Epithelial cell of esophagus (primary cell): Measurements from ENCODE around the gene BICC1.
A peak's percentile ranks its signal among the peaks of the same experiment; 100 is the strongest.

Source experiments
- DNase-seq: peaks from one replicate; pipeline ENCODE4 v3.0.0; 2010; ENCODE audit warnings: low read depth
- H3K4me3 ChIP-seq: 2 replicates; pipeline ENCODE4 v1.5.1; 2011; ENCODE audit warnings: mild to moderate bottlenecking, low read length, control low read depth
- TF ChIP-seq, protein P1 (sequence below): IDR thresholded peaks from 2 replicates; pipeline ENCODE4 v1.5.1; 2011; ENCODE audit warnings: low read depth, mild to moderate bottlenecking, low read length, control low read depth, inconsistent platforms; ENCODE audit not compliant: insufficient read depth; ENCODE audit errors: missing control alignments

The BICC1 gene

DNA sequence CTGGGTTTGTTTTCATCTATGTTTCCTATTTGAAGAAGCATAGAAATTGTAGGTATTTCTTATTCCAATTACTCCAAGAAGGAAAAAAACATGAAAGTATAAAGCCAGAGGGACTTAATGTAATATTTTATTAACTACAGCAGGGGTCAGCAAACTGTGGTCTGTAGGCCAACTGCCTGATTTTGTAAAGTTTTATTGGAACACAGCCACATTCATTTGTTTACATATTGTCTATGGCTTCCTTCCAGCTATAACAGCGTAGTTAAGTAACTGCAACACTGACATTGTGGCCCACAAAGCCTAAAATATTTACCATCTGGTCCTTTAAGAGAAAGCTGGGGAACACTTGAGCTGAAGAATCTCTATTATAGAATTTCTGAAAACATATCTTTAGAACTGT is 306.2 kb downstream of the BICC1 start:
- peak; percentile 42 for DNase-seq
- TF ChIP-seq, protein P1, sequence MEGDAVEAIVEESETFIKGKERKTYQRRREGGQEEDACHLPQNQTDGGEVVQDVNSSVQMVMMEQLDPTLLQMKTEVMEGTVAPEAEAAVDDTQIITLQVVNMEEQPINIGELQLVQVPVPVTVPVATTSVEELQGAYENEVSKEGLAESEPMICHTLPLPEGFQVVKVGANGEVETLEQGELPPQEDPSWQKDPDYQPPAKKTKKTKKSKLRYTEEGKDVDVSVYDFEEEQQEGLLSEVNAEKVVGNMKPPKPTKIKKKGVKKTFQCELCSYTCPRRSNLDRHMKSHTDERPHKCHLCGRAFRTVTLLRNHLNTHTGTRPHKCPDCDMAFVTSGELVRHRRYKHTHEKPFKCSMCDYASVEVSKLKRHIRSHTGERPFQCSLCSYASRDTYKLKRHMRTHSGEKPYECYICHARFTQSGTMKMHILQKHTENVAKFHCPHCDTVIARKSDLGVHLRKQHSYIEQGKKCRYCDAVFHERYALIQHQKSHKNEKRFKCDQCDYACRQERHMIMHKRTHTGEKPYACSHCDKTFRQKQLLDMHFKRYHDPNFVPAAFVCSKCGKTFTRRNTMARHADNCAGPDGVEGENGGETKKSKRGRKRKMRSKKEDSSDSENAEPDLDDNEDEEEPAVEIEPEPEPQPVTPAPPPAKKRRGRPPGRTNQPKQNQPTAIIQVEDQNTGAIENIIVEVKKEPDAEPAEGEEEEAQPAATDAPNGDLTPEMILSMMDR: no peak
- H3K4me3 ChIP-seq: no peak overlapping the region

DNA sequence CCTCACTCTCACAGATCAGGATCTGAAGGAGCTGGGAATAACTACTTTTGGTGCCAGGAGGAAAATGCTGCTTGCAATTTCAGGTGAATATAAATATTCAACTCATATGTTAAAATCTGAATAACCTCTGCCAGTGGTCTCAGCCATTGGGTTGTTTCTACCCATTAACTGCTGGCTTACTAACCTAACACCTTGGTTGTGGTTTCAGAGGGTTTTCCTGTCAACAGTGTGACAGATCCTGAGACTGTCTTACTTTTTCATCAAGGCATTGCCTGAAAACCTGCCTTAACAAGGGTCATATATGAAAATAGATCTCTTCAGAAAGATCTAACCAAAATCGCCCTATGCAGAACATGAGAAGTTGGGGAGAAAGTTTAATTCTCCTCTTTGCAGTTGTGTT is 307.7 kb downstream of the BICC1 start:
- TF ChIP-seq, protein P1: no peak
- DNase-seq: no peak
- no peak overlapping the region for H3K4me3 ChIP-seq

DNA sequence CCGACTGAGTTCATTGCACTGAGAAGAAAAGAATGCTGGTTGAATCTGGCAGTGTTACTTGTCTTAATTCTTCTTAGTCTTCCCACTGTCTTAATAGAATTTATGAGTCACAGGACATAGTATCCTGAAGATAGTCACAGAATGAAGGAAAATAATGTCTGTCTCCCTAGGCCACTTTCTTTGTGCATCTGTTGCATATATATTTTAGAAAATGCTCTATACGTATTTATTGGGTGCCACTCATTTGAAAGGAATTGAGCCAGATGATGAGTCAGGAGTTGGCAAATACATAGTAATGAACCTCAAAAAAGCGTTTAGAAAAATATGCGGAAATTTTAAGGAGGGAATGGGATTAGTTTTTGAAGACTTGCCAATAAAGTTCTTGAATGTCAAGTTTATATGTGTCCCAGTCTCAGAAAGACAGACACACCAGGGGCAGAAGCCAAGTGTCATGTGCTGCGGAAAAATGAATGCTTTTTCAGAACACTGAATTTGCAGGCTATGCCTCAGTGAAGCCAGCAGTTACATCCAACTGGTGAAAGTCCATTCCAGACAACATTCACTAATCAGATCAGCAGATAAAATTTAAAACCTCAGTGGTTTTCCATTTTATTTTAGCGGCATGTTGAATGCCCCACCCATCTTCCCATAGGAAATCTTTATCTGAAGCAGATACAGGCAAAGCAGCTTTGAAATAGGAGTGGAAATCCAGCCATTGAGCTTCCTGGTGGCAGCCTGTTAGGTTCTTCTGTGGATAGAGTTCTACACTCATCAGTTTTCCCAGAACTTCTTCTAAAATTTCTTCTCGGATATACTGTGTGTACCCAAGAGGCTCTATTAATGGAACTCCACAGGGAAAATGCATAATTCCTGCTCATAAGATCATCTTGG is 308.4 kb downstream of the BICC1 start:
- no peak overlapping the region for H3K4me3 ChIP-seq
- TF ChIP-seq, protein P1: no peak
- peak; percentile 84 for DNase-seq

DNA sequence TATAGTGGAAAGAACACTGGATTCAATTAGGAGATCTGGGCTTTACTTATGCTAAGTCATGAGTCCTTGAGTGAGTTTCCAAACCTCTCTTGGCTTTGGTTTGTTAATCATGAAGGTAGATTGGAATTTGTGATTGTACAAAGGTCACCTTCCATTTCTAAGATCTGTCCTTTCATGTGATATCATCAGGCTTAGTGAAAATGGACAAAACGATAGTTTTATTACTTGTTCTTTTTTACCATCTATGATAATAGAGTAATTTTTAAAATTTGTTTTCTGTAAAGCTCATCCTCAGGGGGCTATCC is 309.0 kb downstream of the BICC1 start:
- H3K4me3 ChIP-seq: no peak overlapping the region
- DNase-seq: no peak
- TF ChIP-seq, protein P1: no peak

DNA sequence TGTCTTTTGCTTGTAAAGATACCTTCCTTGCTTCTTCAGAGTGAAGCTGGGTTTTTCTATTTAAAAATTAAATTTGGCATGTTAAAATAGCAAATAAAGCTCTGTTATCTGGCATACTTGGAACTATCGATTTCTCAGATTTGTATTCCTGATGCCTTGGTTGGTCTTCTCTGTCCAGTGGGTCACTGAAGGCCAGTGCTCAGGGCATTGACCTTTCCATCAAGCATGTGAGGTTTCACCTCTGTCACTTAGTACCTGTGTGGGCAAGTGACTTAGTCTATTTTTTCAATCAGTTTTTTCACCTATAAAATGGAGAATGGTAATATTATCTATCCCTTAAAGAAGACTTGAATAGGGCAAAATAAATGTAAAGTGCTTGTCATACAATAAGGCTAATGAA is 311.3 kb downstream of the BICC1 start:
- DNase-seq: no peak
- TF ChIP-seq, protein P1: no peak
- H3K4me3 ChIP-seq: no peak overlapping the region

DNA sequence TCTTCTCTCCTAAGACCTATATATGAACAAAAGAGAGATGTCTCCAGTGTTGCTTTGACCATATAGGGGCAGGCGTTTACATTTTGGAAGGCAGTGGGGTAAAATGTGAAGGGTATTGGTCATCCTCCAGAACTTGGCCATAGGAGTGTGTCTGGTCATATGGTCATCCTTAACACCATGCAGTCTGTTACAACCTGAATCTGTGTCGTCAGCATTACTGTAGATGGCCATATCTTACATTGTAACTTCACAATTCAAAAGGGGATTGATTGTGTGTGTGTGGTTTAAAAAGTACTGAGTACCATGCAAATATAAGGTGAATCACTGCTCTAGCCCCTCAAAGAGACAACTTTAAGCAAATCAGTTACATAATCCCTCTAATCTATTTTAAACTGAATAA is 311.7 kb downstream of the BICC1 start:
- TF ChIP-seq, protein P1: no peak

DNA sequence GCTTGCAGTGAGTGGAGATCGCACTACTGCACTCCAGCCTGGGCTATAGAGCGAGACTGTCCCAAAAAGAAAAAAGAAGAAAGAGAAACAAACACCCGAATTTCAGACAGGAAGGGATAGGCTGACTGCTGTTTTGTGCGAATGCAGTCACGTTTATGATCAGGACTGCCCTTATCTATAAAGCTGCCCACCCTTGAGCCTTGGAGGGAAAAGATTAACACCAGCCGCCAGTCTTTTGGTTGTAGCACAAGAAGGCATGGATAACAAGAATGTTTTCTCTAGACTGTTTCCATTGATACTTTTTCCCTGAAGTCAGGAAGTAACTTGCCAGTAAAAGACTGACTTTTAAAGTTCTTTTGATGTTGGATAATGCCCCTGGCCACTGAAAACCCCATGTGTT is 314.0 kb downstream of the BICC1 start:
- no peak overlapping the region for H3K4me3 ChIP-seq
- DNase-seq: no peak
- TF ChIP-seq, protein P1: no peak

More for the DNA sequence above, 311.7 kb downstream of the BICC1 start:
- H3K4me3 ChIP-seq: no peak overlapping the region
- DNase-seq: no peak
